IMR-90 (cell line): ENCODE data around the gene SH3BP2.

Source experiments
- CEBPB ChIP-seq: IDR thresholded peaks from 2 replicates; pipeline ENCODE4 v1.6.1; 2012; ENCODE audit warnings: low read depth, low read length, improper control_type of control experiment
- CHD1 ChIP-seq: IDR thresholded peaks from 2 replicates; pipeline ENCODE4 v1.6.1; 2012; ENCODE audit warnings: low read depth, low read length, improper control_type of control experiment
- MAZ ChIP-seq: IDR thresholded peaks from 2 replicates; pipeline ENCODE4 v1.6.1; 2012; ENCODE audit warnings: low read depth, mild to moderate bottlenecking, low read length, improper control_type of control experiment, moderate library complexity, borderline replicate concordance
- MXI1 ChIP-seq: IDR thresholded peaks from 2 replicates; pipeline ENCODE4 v1.6.1; 2012; ENCODE audit warnings: low read depth, mild to moderate bottlenecking, low read length, moderate library complexity, borderline replicate concordance
- POLR2A ChIP-seq: IDR thresholded peaks from 2 replicates; pipeline ENCODE4 v1.6.1; 2012; ENCODE audit warnings: mild to moderate bottlenecking, low read depth, low read length
- RAD21 ChIP-seq: IDR thresholded peaks from 2 replicates; pipeline ENCODE4 v1.6.1; 2012; ENCODE audit warnings: low read length, improper control_type of control experiment
- RFX5 ChIP-seq: IDR thresholded peaks from 2 replicates; pipeline ENCODE4 v1.8.0; 2012; ENCODE audit warnings: low read depth, mild to moderate bottlenecking, low read length, moderate library complexity
- SMC3 ChIP-seq: fragments of 150-350 bp; IDR thresholded peaks from 2 replicates; pipeline ENCODE4 v1.6.1; 2016; ENCODE audit warnings: low read depth, mild to moderate bottlenecking, antibody characterized with exemption, low read length, moderate library complexity
- TF ChIP-seq, protein P1 (sequence below): conservative IDR thresholded peaks from 2 replicates; pipeline ENCODE4 v1.5.1; 2012; ENCODE audit warnings: mild to moderate bottlenecking, low read depth, low read length, improper control_type of control experiment

DNA sequence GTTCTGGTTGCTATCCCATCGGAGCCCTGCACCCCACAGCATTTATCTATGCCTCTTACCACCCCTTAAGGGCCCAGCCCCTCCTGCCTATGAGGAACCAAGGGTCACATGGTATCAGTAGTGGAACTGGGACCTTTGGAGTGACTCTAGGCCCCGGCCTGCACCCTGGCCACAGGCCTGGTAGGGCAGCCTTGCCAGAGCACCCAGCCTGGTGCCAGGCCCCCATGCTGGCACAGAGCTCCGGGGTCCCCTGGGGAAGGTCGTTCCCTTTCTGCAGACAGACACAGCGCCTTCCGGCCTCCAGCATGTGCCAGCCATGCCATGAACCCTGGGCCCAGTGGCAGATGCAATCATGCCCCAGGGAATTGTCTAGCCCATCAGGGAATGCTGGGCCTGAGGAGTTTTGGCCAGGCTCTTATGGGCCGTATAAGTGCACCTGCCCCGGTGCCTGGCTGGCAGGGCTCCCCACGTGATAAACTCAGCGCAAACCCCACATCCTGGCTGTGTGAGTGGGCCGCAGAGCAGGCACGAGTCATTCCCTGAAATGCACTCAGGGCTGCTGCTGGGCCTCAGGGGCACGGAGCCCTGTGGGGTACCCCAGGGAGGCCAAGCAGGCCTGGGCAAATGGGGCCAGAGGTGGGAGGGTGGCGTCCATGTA, 30.9 kb downstream of the SH3BP2 start:
- TF ChIP-seq MAZ (no peak), MXI1 (no peak), CEBPB (no peak), POLR2A (no peak), CHD1 (no peak), SMC3 (no peak), RAD21 (no peak), RFX5 (no peak)
- TF ChIP-seq, protein P1, sequence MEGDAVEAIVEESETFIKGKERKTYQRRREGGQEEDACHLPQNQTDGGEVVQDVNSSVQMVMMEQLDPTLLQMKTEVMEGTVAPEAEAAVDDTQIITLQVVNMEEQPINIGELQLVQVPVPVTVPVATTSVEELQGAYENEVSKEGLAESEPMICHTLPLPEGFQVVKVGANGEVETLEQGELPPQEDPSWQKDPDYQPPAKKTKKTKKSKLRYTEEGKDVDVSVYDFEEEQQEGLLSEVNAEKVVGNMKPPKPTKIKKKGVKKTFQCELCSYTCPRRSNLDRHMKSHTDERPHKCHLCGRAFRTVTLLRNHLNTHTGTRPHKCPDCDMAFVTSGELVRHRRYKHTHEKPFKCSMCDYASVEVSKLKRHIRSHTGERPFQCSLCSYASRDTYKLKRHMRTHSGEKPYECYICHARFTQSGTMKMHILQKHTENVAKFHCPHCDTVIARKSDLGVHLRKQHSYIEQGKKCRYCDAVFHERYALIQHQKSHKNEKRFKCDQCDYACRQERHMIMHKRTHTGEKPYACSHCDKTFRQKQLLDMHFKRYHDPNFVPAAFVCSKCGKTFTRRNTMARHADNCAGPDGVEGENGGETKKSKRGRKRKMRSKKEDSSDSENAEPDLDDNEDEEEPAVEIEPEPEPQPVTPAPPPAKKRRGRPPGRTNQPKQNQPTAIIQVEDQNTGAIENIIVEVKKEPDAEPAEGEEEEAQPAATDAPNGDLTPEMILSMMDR, result no peak
